SH-SY5Y (cell line): ENCODE data around the gene SIGLEC7.

ENCODE experiments used
- GATA2 ChIP-seq: IDR thresholded peaks from 2 replicates; pipeline ENCODE4 v1.6.1; 2011; ENCODE audit warnings: mild to moderate bottlenecking, low read depth, low read length
- GATA3 ChIP-seq: IDR thresholded peaks from 2 replicates; pipeline ENCODE4 v1.6.1; 2011; ENCODE audit warnings: low read depth, mild to moderate bottlenecking, low read length, moderate library complexity

DNA sequence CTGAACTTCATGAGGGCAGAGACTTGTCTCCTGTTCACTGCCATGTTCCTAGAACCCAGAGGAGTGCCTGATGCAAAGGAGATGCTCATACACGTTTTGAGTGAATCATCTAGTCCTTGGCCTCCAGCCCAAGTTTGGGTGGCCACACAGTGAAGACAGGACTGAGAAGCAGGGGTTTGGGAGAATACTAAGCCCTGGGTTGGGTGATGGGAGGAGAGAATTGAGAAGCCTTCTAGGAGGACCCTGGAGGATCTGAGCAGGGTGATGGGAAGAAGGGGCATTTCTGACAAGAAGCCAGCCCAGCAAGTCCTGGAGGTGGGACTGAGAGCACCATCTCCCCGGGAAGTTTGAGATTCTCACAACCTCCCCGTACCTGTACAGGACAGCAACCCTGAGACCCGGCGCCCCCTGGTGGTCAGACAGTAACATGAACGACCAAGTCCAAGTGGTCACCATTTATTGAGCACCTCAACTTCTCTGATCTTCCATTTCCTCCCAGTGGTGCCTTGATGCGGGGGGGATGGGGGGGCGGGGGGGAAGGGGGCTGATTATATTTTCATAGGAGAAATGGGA, 44.8 kb upstream of the SIGLEC7 start:
- TF ChIP-seq GATA2 (no peak), GATA3 (no peak)
